Posterior vena cava (tissue), 2 donors: Measurements from ENCODE around the gene LARP4B. TPM values are rescaled to one million over a fixed set of nuclear protein-coding genes. Genes with fewer than 3 reads are reported as not detected.

Source experiments
- DNase-seq: peaks from one replicate; pipeline ENCODE4 v3.0.0-alpha.2; 2020; ENCODE audit warnings: low spot score
- intact Hi-C, 2 donors: fragments of 100-400 bp; cut with DNase I; formaldehyde crosslinking; loops; one replicate each; pipeline versions ENCODE4 v1.14.1 to v1.14.2; 2022 to 2023
- total RNA-seq, 2 donors: library from RNA; stranded (reverse); fragmentation: NEBNext Ultra II Directional; extraction: Animal tissue kit (Norgen Biotek cat#: 25700); gene quantifications; one replicate each; pipeline ENCODE4 v1.2.1, GENCODE V29; 2021
- donor health status: DM: yes; HTN: yes; CAD: no.
- donor health status: DM: yes; HTN: yes; CAD: no.

The LARP4B gene
- total RNA-seq, 2 donors from 2014 or later = 49.6 to 57.8 TPM

- intact Hi-C loops = no loop called here
- DNase-seq = peak; percentile 83
Measured at GRCh38 chr10:930625-931325, 730 bp downstream of the LARP4B start.

DNA sequence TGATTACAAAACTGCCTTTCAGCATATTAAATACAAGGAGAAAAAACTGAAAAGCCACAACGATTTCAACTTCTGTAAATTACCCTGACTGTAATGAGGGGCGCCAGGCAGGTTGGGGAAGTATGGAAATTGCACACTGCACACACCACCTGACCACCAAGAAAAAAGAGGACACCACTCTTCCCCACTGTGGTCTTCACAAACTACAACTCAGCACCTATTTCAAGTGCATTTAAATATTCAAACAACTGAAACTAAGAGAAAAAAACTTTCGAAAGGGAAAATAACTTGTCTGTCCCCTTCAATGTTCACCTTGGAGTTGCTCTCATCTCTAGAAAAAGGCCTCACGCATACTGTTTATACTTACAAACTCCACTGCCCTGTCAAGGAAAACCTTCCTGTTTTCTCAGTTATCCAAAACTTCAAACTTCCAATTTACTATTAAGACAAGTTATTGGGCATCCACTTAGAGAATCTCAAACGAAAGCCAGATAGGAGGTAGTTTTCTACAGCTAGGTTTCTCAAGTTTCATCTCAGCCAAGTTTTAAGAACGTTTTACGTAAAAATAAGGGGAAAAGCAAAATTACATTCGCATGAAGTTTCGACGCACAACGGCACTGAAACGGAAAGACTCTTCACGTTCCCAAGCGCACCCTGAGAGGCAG is 1.4 kb downstream of the LARP4B start:
- DNase-seq = no peak
- intact Hi-C loops = no loop called here

GRCh38 chr10:927131-927530 is 4.4 kb downstream of the LARP4B start:
- no peak for DNase-seq
- intact Hi-C loops = no loop called here

DNA sequence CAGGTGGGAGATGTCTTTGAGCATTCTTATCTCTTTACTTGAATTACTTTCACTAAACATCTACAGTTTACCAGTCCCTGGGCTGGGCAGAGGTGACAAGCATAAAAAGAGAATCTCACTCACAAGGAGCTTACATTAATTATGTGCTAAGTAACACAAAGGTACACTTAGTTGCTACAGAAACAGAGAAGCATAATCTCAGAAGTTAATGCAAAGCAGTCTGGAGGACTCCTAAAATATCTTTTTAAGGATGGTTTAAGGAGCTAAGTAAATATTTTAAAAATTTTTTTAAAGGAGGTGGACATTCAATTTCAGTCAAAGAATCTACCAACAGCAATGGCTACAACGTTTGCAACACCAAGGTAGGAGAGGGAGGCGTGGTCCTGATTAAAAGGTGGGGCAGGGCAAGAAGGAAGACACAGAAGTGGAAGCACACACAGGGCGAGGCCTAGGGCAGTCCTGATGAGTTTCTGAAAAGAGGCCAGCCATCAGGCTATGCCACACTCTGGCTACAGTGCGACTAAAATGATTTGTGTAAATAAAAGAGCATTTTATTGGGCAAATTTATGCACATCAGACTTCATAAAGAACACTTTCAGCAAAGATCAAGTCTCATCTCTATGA is 5.3 kb downstream of the LARP4B start:
- no peak for DNase-seq
- intact Hi-C loops = no loop called here

- no peak for DNase-seq
- intact Hi-C loops = no loop called here
Measured at GRCh38 chr10:924524-924859, 7.0 kb downstream of the LARP4B start.

GRCh38 chr10:923844-924523 is 7.5 kb downstream of the LARP4B start:
- intact Hi-C loops = no loop called here
- DNase-seq = no peak

DNA sequence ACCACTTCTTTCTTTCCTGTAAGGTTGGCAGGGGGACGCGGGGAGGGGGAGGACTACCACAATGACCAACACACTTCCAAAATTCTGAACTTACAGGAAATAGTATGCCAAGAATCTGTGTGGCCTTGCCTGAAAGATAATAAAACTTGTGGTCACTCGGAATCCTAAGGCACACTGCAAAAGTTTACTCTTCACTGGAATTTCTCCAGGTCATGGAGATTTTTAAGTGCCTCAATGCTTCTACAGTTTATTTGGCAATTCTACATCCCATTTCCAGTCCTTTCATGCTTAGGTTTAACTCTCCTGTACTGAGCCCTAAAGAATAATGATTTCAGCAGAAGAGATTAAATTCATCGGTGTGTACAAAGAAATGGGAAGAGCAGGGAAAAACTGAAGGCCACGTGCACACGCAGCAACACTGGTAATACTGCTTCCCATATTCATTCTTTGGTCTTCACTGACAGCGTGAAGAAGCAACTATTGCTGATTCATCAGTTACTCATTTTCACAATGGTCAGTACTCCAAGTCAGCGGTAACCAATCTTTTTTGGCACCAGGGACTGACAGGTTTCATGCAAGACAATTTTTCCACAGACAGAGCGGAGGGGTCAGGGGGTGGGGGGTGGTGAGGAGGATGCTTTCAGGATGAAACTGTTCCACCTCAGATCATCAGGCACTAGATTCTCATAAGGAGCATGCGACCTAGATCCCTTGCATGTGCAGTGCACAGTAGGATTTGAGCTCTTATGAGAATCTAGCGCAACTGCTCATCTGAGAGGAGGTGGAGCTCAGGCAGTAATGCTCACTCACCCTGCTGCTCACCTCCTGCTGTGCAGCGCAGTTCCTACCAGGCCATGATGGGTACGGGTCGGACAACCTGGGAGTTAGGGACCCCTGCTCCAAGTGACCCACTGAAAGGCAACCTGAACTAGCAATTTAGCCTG is 9.8 kb downstream of the LARP4B start:
- no peak for DNase-seq
- intact Hi-C loops = no loop called here

DNA sequence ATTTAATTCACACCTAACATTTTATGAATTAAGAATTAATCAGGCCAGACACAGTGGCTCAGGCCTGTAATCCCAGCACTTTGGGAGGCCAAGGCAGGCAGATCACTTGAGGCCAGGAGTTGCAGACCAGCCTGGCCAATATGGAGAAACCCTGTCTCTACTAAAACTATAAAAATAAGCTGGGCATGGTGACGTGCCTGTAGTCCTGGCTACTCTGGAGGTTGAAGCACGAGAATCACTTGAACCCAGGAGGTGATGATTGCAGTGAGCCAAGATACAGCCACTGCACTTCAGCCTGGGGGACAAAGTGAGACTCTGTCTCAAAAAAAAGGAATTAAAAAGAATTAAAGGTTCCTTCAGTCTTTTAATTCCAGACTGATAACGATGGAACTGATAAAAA is 11.1 kb downstream of the LARP4B start:
- DNase-seq = no peak
- intact Hi-C loops = no loop called here

DNA sequence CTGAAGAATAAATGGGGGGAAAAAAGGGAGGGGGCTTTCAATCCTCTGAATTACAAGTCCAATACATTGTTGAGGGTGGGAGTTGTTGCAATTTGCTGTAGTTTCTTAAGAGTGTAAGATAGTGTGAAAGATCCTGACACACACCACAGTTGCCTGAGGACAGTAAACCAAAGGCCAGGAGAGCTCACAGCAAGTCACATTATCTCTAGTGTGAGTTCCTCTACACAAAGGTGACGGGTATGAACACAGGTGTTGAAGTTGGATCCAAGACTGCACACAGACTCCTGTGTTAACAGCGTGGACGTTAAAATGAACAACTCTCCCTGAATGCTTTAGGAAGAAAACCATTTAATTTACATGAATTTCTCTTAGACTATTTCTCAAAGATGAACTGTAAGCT is 12.0 kb downstream of the LARP4B start:
- intact Hi-C loops = no loop called here
- no peak for DNase-seq

GRCh38 chr10:917999-918398 is 13.5 kb downstream of the LARP4B start:
- intact Hi-C loops = no loop called here
- DNase-seq = no peak

DNA sequence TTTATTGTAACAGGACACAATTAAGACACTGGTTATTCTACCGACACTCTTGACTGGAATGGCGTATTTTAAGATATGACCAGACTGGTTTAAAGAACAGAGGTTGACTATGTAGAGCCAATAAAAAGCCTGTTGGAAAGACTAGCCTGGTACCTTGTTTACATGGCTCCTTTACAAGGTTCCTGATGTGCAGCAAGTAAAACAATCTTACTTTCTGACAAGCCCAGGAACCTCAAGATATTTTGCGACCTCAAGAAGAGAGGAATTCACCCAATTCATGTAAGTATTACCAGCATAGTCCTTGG is 14.1 kb downstream of the LARP4B start:
- intact Hi-C loops = no loop called here
- DNase-seq = no peak

DNA sequence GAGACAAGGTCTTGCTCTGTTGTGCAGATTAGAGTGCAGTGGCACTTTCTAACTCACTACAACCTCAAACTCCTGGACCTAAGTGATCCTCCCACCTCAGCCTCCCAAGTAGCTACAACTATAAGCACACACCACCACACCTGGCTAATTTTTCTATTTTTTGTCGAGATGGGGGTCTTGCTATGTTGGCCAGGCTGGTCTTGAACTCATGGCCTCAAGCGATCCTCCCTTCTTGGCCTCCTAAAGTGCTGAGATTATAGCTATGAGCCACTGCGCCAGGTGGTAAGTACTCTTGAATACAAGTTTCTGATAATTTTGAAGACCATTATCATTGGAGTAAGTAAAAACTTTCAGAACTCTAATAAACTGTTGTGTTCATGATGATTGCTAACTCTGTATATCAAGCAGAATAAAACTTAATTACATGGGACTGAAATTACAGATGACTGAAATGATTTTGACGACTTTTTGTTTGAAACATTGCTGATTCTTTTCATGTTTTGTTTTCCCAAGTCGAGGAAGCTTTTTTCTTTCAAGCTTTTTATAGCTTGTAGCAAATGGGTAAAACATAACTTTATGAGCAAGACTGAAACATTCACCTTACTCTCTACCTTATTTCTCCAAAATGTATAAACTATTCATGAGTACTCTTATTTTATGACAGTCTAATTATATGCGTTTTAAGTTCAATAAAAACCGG is 14.6 kb downstream of the LARP4B start:
- DNase-seq = no peak
- intact Hi-C loops = no loop called here

GRCh38 chr10:909831-910230 is 21.7 kb downstream of the LARP4B start:
- intact Hi-C loops = no loop called here

DNA sequence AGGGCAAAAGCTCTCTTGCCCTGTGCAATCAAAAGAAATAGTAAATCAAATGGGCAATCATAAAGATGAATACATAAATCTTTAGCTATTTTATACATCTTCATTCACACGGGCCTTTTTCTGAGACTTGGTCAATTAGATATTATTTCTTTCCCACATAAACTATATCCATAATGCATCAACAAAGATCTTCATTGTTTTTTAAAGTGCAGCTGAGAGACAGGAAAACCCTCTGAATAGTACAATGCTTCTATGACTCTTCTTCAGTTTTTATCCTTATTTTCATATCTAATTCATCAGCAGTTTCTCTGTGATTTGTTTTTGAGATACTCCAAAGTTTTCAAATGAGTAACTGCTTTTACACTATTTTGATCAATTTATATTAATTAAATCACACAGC is 25.5 kb downstream of the LARP4B start:
- DNase-seq = no peak
- intact Hi-C loops = no loop called here

More at GRCh38 chr10:909831-910230, 21.7 kb downstream of the LARP4B start:
- DNase-seq = no peak

GRCh38 chr10:905503-905902 is 26.0 kb downstream of the LARP4B start:
- intact Hi-C loops = no loop called here
- no peak for DNase-seq

DNA sequence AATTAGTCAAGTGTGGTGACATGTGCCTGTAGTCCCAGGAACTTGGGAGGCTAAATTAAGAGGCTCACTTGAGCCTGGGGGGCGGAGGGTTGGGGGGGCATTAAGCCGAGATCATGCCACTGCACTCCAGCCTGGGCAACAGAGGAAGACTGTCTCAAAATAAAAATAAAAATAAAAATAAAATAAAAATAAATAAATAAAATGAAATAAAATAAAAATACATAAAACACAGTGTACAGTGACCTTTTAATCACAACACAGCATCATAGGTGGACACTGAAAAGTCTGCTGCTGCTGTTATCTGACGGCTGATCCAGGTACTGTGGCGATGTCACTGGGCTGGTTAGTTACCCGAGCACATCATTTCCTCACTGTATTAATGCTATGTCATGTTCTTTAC is 27.1 kb downstream of the LARP4B start:
- intact Hi-C loops = no loop called here
- no peak for DNase-seq

DNA sequence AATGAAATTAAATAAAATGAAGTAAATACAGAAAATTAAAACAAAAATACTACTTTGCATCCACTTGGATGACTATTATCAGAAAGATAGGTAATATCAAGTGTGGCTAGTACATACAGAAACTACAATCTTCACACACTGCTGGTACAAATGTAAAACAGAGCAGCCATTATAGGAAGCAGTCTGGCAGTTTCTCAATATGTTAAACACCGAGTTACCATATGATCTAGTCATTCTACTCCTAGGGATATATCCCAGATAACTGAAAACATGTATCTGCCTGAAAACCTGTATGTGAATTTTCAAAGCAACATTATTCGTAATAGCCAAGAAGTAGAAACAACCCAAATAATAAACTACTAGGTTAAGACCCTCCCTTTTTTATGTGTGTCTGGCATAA is 33.4 kb downstream of the LARP4B start:
- intact Hi-C loops = no loop called here

GRCh38 chr10:896982-897381 is 34.5 kb downstream of the LARP4B start:
- intact Hi-C loops = no loop called here
- DNase-seq = no peak

More for the DNA sequence above, 33.4 kb downstream of the LARP4B start:
- no peak for DNase-seq

DNA sequence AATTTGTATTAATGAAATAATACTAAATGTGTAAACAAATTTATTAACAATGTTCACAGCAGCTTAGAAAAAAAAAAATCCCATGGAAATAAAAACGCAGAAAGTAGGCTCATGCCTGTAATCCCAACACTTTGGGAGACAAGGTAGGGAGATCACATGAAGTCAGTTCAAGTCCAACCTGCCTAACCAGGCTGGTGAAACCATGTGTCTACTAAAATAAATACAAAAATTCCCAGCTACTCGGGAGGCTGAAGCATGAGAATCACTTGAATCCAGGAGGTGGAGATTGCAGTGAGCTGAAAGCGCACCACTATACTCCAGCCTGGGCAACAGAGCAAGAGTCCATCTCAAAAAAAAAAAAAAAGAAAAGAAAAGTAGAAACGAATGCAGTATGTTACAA is 36.2 kb downstream of the LARP4B start:
- no peak for DNase-seq
- intact Hi-C loops = no loop called here
